ENCODE results near the gene RNASEH1. TPM values are rescaled to one million over a fixed set of nuclear protein-coding genes. Genes with fewer than 3 reads are reported as not detected.

The RNASEH1 gene
- total RNA-seq, 2 experiments from 2014 or later = 24.7 to 24.9 TPM

Other genes with a start within 250 kb of the RNASEH1 start
- gene EIPR1, start 180.5 kb downstream of the RNASEH1 start, total RNA-seq = 10 to 100 TPM; 31.0 to 34.6 TPM
- 100 to 1,000 TPM; 106 to 116 TPM for gene TRAPPC12, start 178.6 kb downstream of the RNASEH1 start, total RNA-seq
- gene ADI1, start 38.8 kb downstream of the RNASEH1 start, total RNA-seq = 10 to 100 TPM; 16.6 to 19.5 TPM
- gene RPS7, start 16.9 kb upstream of the RNASEH1 start, total RNA-seq = 1,000 to 10,000 TPM; 1,215 to 1,237 TPM
- gene COLEC11, start 36.8 kb upstream of the RNASEH1 start, total RNA-seq = under 1 TPM; 0.39 to 0.77 TPM
- gene ALLC, start 99.9 kb upstream of the RNASEH1 start, total RNA-seq = not detected
- not detected for gene DCDC2C, start 145.2 kb upstream of the RNASEH1 start, total RNA-seq

All from activated naive CD8-positive, alpha-beta T cell treated with anti-CD3 and anti-CD28 coated beads, Interleukin-2, amount 10 ng/mL, durations not matched to agents 7 days and 5 days (primary cell).